Panc1 (cell line): ENCODE data around the gene LY6G6D. TPM values are rescaled to one million over a fixed set of nuclear protein-coding genes. Genes with fewer than 3 reads are reported as not detected.

Source experiments
- microRNA-seq: library from miRNA; unstranded; fragments of <30 nt; microRNA quantifications from one replicate; pipeline ENCODE4 v1.1.0, GENCODE V29; 2020; ENCODE audit not compliant: unreplicated experiment
- total RNA-seq: library from RNA; stranded (reverse); gene quantifications from one replicate; pipeline ENCODE4 v1.2.1, GENCODE V29; 2021; ENCODE audit not compliant: unreplicated experiment

Gene LY6G6D
- total RNA-seq, 1 experiment from 2014 or later: not detected

Small RNAs within 50 kb of the gene (microRNA-seq; reads per million reads assigned to microRNA genes)
- 1.6 reads per million for gene MIR4646

Other genes with a start within 250 kb of the LY6G6D start
- gene MICB, start 217.2 kb upstream of the LY6G6D start, total RNA-seq: 72.1 TPM
- gene MCCD1, start 186.4 kb upstream of the LY6G6D start, total RNA-seq: not detected
- 401 TPM for gene DDX39B, start 173.3 kb upstream of the LY6G6D start, total RNA-seq
- 0.98 TPM for gene ATP6V1G2, start 168.7 kb upstream of the LY6G6D start, total RNA-seq
- gene NFKBIL1, start 167.7 kb upstream of the LY6G6D start, total RNA-seq: 27.9 TPM
- 0.72 TPM for gene LTA, start 143.1 kb upstream of the LY6G6D start, total RNA-seq
- 0.64 TPM for gene TNF, start 139.8 kb upstream of the LY6G6D start, total RNA-seq
- gene LTB, start 132.9 kb upstream of the LY6G6D start, total RNA-seq: 3.7 TPM
- gene LST1, start 129.1 kb upstream of the LY6G6D start, total RNA-seq: not detected
- not detected for gene NCR3, start 122.3 kb upstream of the LY6G6D start, total RNA-seq
- 0.44 TPM for gene AIF1, start 100.1 kb upstream of the LY6G6D start, total RNA-seq
- gene PRRC2A, start 94.6 kb upstream of the LY6G6D start, total RNA-seq: 318 TPM
- 491 TPM for gene BAG6, start 62.7 kb upstream of the LY6G6D start, total RNA-seq
- gene APOM, start 59.5 kb upstream of the LY6G6D start, total RNA-seq: 1.8 TPM
- 22.4 TPM for gene C6orf47, start 54.6 kb upstream of the LY6G6D start, total RNA-seq
- 18.3 TPM for gene GPANK1, start 50.4 kb upstream of the LY6G6D start, total RNA-seq
- 219 TPM for gene CSNK2B, start 49.3 kb upstream of the LY6G6D start, total RNA-seq
- gene LY6G5B, start 45.4 kb upstream of the LY6G6D start, total RNA-seq: 21.2 TPM
- gene LY6G5C, start 34.3 kb upstream of the LY6G6D start, total RNA-seq: 0.62 TPM
- 47.2 TPM for gene ABHD16A, start 12.0 kb upstream of the LY6G6D start, total RNA-seq
- not detected for gene LY6G6F, start 8.5 kb upstream of the LY6G6D start, total RNA-seq
- 0.23 TPM for gene LY6G6C, start 6.4 kb downstream of the LY6G6D start, total RNA-seq
- not detected for gene MPIG6B, start 8.0 kb downstream of the LY6G6D start, total RNA-seq
- 104 TPM for gene DDAH2, start 14.0 kb downstream of the LY6G6D start, total RNA-seq
- 583 TPM for gene CLIC1, start 21.2 kb downstream of the LY6G6D start, total RNA-seq
- 38.1 TPM for gene MSH5, start 24.7 kb downstream of the LY6G6D start, total RNA-seq
- gene SAPCD1, start 47.3 kb downstream of the LY6G6D start, total RNA-seq: 6.3 TPM
- 4.3 TPM for gene VWA7, start 62.0 kb downstream of the LY6G6D start, total RNA-seq
- 229 TPM for gene VARS1, start 80.4 kb downstream of the LY6G6D start, total RNA-seq
- gene LSM2, start 91.6 kb downstream of the LY6G6D start, total RNA-seq: 89.7 TPM
- gene HSPA1L, start 99.9 kb downstream of the LY6G6D start, total RNA-seq: 2.8 TPM
- 169 TPM for gene HSPA1A, start 100.2 kb downstream of the LY6G6D start, total RNA-seq
- 147 TPM for gene HSPA1B, start 112.4 kb downstream of the LY6G6D start, total RNA-seq
- 111 TPM for gene NEU1, start 147.5 kb downstream of the LY6G6D start, total RNA-seq
- 2.7 TPM for gene SLC44A4, start 163.6 kb downstream of the LY6G6D start, total RNA-seq
- gene EHMT2, start 182.3 kb downstream of the LY6G6D start, total RNA-seq: 60.4 TPM
- gene ZBTB12, start 186.7 kb downstream of the LY6G6D start, total RNA-seq: 9.4 TPM
- gene C2, start 212.4 kb downstream of the LY6G6D start, total RNA-seq: 1.0 TPM
- gene CFB, start 230.7 kb downstream of the LY6G6D start, total RNA-seq: 5.6 TPM
- 94.9 TPM for gene NELFE, start 243.6 kb downstream of the LY6G6D start, total RNA-seq
- gene SKIC2, start 243.8 kb downstream of the LY6G6D start, total RNA-seq: 121 TPM